OCI-LY7 (cell line): ENCODE data around the gene SCN2A.

ENCODE experiments used
- CTCF ChIP-seq: fragments of 200-600 bp; sonication (generic); conservative IDR thresholded peaks from 2 replicates; pipeline ENCODE4 v1.5.1; 2014; ENCODE audit warnings: mild to moderate bottlenecking, antibody characterized with exemption, low read length, moderate library complexity, mixed read lengths
- EZH2phosphoT487 ChIP-seq: fragments of 200-600 bp; sonication (generic); IDR thresholded peaks from 2 replicates; pipeline ENCODE4 v1.6.1; 2018; ENCODE audit warnings: low read depth, borderline replicate concordance, mild to moderate bottlenecking, mixed run types, antibody characterized with exemption, low read length, moderate library complexity, mixed read lengths

DNA sequence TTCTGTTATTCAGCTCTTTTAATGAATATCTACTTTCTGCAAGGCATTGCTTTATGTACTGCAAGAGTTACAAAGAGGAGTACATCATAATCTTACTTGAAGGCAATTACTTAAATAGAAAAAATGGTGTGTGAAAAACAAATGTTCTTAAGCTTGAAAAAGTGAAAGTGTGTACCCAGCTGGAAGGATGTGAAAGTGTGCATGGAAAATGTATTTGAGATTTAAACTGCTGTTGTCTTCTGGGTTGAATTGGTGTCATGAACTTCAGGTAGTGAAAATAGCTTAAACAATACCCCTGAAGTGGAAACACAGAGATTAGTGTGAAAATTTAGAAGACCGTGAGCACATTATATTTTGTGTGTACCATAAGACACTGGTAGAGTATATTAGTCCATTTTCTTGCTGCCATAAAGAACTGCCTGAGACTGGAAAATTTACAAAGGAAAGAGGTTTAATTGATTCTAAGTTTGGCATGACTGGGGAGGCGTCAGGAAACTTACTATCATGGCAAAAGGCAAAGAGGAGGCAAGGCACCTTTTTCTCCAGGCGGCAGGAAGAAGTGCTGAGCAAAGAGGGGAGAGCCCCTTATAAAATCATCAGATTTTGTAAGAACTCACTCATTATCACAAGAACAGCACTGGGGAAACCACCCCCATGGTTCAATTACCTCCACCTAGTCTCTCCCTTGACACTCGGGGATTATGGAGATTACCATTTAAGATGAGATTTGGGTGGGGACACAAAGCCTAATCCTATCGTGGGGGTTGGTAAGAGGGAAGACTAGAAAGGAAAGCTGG, 38.8 kb downstream of the SCN2A start:
- TF ChIP-seq CTCF = no peak
- no peak for TF ChIP-seq EZH2phosphoT487
